Stimulated activated CD8-positive, alpha-beta memory T cell treated with anti-CD3 and anti-CD28 coated beads, Interleukin-12 subunit alpha, Interleukin-12 subunit beta, amount 100 ng/mL, for 1 hour (primary cell): ENCODE results near the gene LRP5.

Experiments used
- DNase-seq: peaks from one replicate; pipeline ENCODE4 v3.0.0-alpha.2; 2020; ENCODE audit warnings: low read depth

The LRP5 gene

GRCh38 chr11:68309621-68310185 lies 2.7 kb upstream of the LRP5 start:
- DNase-seq, result no peak

- no peak for DNase-seq
Measured at GRCh38 chr11:68311160-68312116, 953 bp upstream of the LRP5 start.

- no peak for DNase-seq
Measured at GRCh38 chr11:68312780-68313573, 586 bp downstream of the LRP5 start.

- DNase-seq, result no peak
Measured at GRCh38 chr11:68313574-68314202, 1.3 kb downstream of the LRP5 start.

- no peak for DNase-seq
Measured at GRCh38 chr11:68314203-68315170, 2.1 kb downstream of the LRP5 start.

- DNase-seq, result no peak
Measured at GRCh38 chr11:68315171-68315920, 3.0 kb downstream of the LRP5 start.

- DNase-seq, result no peak
Measured at GRCh38 chr11:68317147-68317785, 4.9 kb downstream of the LRP5 start.

GRCh38 chr11:68321293-68322051 lies 9.1 kb downstream of the LRP5 start:
- DNase-seq, result no peak

GRCh38 chr11:68322052-68322430 lies 9.7 kb downstream of the LRP5 start:
- no peak for DNase-seq

- DNase-seq, result no peak
Measured at GRCh38 chr11:68324241-68324640, 11.8 kb downstream of the LRP5 start.

- no peak for DNase-seq
Measured at GRCh38 chr11:68324695-68325094, 12.3 kb downstream of the LRP5 start.

GRCh38 chr11:68325183-68325906 lies 13.0 kb downstream of the LRP5 start:
- DNase-seq, result no peak

- no peak for DNase-seq
Measured at GRCh38 chr11:68325907-68326220, 13.5 kb downstream of the LRP5 start.

GRCh38 chr11:68326334-68327215 lies 14.2 kb downstream of the LRP5 start:
- DNase-seq, result no peak

GRCh38 chr11:68327586-68328370 lies 15.4 kb downstream of the LRP5 start:
- DNase-seq, result no peak

- DNase-seq, result no peak
Measured at GRCh38 chr11:68328374-68329091, 16.1 kb downstream of the LRP5 start.
